Neural progenitor cell (in vitro differentiated cells): Measurements from ENCODE around the gene GDPD4. TPM values are rescaled to one million over a fixed set of nuclear protein-coding genes. Genes with fewer than 3 reads are reported as not detected.

Experiments used
- DNase-seq: peaks from one replicate; pipeline ENCODE4 v3.0.0-alpha.2; 2016; ENCODE audit warnings: low spot score
- H2AFZ ChIP-seq: fragments of 200-600 bp; sonication (generic); replicated peaks from 2 replicates; pipeline ENCODE4 v1.6.1; 2016; ENCODE audit warnings: antibody characterized with exemption
- H3F3A ChIP-seq: fragments of 200-600 bp; sonication (generic); 2 replicates; pipeline ENCODE4 v1.6.1; 2016; ENCODE audit warnings: antibody characterized with exemption, low read depth
- H3K27ac ChIP-seq: fragments of 200-600 bp; sonication (generic); 2 replicates; pipeline ENCODE4 v1.5.1; 2016; ENCODE audit warnings: mild to moderate bottlenecking
- H3K27me3 ChIP-seq: fragments of 200-600 bp; sonication (generic); 2 replicates; pipeline ENCODE4 v1.6.1; 2016; ENCODE audit warnings: mild to moderate bottlenecking, moderate library complexity
- H3K36me3 ChIP-seq: fragments of 200-600 bp; sonication (generic); 2 replicates; pipeline ENCODE4 v1.5.1; 2016
- H3K4me1 ChIP-seq: fragments of 200-600 bp; sonication (generic); 2 replicates; pipeline ENCODE4 v1.6.1; 2016; ENCODE audit warnings: mixed run types
- H3K4me2 ChIP-seq: fragments of 200-600 bp; sonication (generic); 2 replicates; pipeline ENCODE4 v1.6.1; 2016
- H3K4me3 ChIP-seq: fragments of 200-600 bp; sonication (generic); 2 replicates; pipeline ENCODE4 v1.5.1; 2016
- H3K79me2 ChIP-seq: fragments of 200-600 bp; sonication (generic); 2 replicates; pipeline ENCODE4 v1.6.1; 2016; ENCODE audit warnings: low read depth
- H3K9ac ChIP-seq: fragments of 200-600 bp; sonication (generic); 2 replicates; pipeline ENCODE4 v1.6.1; 2016
- H3K9me3 ChIP-seq: fragments of 200-600 bp; sonication (generic); 2 replicates; pipeline ENCODE4 v1.5.1; 2016; ENCODE audit warnings: low read depth
- H4K20me1 ChIP-seq: fragments of 200-600 bp; sonication (generic); 2 replicates; pipeline ENCODE4 v1.6.1; 2016; ENCODE audit warnings: low read depth
- H3K27ac Mint-ChIP-seq: 3 replicates; pipeline ENCODE4 v1.8.0; 2021; ENCODE audit warnings: mixed read lengths
- H3K27me3 Mint-ChIP-seq: 2 replicates; pipeline ENCODE4 v1.8.0; 2022; ENCODE audit warnings: low read depth, mild to moderate bottlenecking, inconsistent platforms, moderate library complexity, mixed read lengths; ENCODE audit not compliant: insufficient read depth
- H3K36me3 Mint-ChIP-seq: 3 replicates; pipeline ENCODE4 v1.8.0; 2021; ENCODE audit warnings: mixed read lengths
- H3K4me1 Mint-ChIP-seq: 3 replicates; pipeline ENCODE4 v1.8.0; 2021; ENCODE audit warnings: mixed read lengths
- H3K4me3 Mint-ChIP-seq: 3 replicates; pipeline ENCODE4 v1.8.0; 2021; ENCODE audit warnings: mild to moderate bottlenecking, moderate library complexity, mixed read lengths
- H3K9me3 Mint-ChIP-seq: 3 replicates; pipeline ENCODE4 v1.8.0; 2020; ENCODE audit warnings: mixed read lengths
- CTCF ChIP-seq: fragments of 200-600 bp; sonication (generic); IDR thresholded peaks from 2 replicates; pipeline ENCODE4 v1.5.1; 2017; ENCODE audit warnings: antibody characterized with exemption, mild to moderate bottlenecking
- EZH2 ChIP-seq: fragments of 200-600 bp; sonication (generic); IDR thresholded peaks from 2 replicates; pipeline ENCODE4 v1.6.1; 2017; ENCODE audit warnings: antibody characterized with exemption, mild to moderate bottlenecking, moderate library complexity
- EZH2phosphoT487 ChIP-seq: fragments of 200-600 bp; sonication (generic); IDR thresholded peaks from 2 replicates; pipeline ENCODE4 v1.6.1; 2017; ENCODE audit warnings: antibody characterized with exemption
- total RNA-seq: library from RNA; depleted of rRNA; stranded (reverse); fragments of >200 nt; gene quantifications from 2 replicates; pipeline ENCODE4 v1.2.3, GENCODE V29; 2015; ENCODE audit warnings: low replicate concordance

GDPD4 gene
- total RNA-seq, 1 donor from 2014 or later: not detected

- Histone ChIP-seq H3K4me3 (no peak overlapping the region), H2AFZ (no peak overlapping the region), H3K4me2 (no peak overlapping the region), H3K36me3 (no peaks in the 10 kb centered on the region), H3K9ac (no peak overlapping the region), H4K20me1 (no peaks in the 10 kb centered on the region), H3K4me1 (no peaks in the 10 kb centered on the region), H3K27me3 (no peaks in the 10 kb centered on the region), H3K9me3 (no peaks in the 10 kb centered on the region), H3F3A (no peaks in the 10 kb centered on the region), H3K79me2 (no peaks in the 10 kb centered on the region), H3K27ac (no peak overlapping the region)
- DNase-seq: peak; percentile 85
- H3K27me3 Mint-ChIP-seq: no peaks in the 10 kb centered on the region
- peak overlapping the region; percentile 75 for H3K27ac Mint-ChIP-seq
- no peaks in the 10 kb centered on the region for H3K9me3 Mint-ChIP-seq
- H3K36me3 Mint-ChIP-seq: no peaks in the 10 kb centered on the region
- TF ChIP-seq CTCF: peak; percentile 95
- no peak for TF ChIP-seq EZH2phosphoT487
- H3K4me1 Mint-ChIP-seq: peaks cover 3% of the 10 kb centered on the region
- H3K4me3 Mint-ChIP-seq: no peak overlapping the region
Measured at GRCh38 chr11:77187776-77188632, 113.5 kb downstream of the GDPD4 start.

GRCh38 chr11:77187111-77187750 is 114.3 kb downstream of the GDPD4 start:
- Mint-ChIP-seq H3K9me3 (no peaks in the 10 kb centered on the region), H3K36me3 (no peaks in the 10 kb centered on the region), H3K27me3 (no peaks in the 10 kb centered on the region), H3K4me1 (peaks cover 3% of the 10 kb centered on the region), H3K27ac (no peak overlapping the region), H3K4me3 (no peak overlapping the region)
- H3K79me2 ChIP-seq: no peaks in the 10 kb centered on the region
- H3K27me3 ChIP-seq: no peaks in the 10 kb centered on the region
- no peaks in the 10 kb centered on the region for H3K36me3 ChIP-seq
- H3K4me2 ChIP-seq: no peak overlapping the region
- no peak overlapping the region for H3K4me3 ChIP-seq
- no peaks in the 10 kb centered on the region for H3F3A ChIP-seq
- DNase-seq: no peak
- H3K27ac ChIP-seq: no peak overlapping the region
- no peaks in the 10 kb centered on the region for H3K9me3 ChIP-seq
- H4K20me1 ChIP-seq: no peaks in the 10 kb centered on the region
- no peak overlapping the region for H3K9ac ChIP-seq
- no peaks in the 10 kb centered on the region for H3K4me1 ChIP-seq
- H2AFZ ChIP-seq: no peak overlapping the region
- TF ChIP-seq EZH2phosphoT487: no peak
- TF ChIP-seq EZH2: no peak
- TF ChIP-seq CTCF: no peak

- Mint-ChIP-seq H3K27ac (no peak overlapping the region), H3K9me3 (no peaks in the 10 kb centered on the region), H3K36me3 (no peaks in the 10 kb centered on the region), H3K4me3 (no peak overlapping the region), H3K27me3 (no peaks in the 10 kb centered on the region), H3K4me1 (peaks cover 3% of the 10 kb centered on the region)
- no peaks in the 10 kb centered on the region for H3F3A ChIP-seq
- H2AFZ ChIP-seq: no peak overlapping the region
- H3K9ac ChIP-seq: no peak overlapping the region
- no peaks in the 10 kb centered on the region for H4K20me1 ChIP-seq
- no peak for TF ChIP-seq EZH2phosphoT487
- no peak for TF ChIP-seq CTCF
- TF ChIP-seq EZH2: no peak
- H3K27me3 ChIP-seq: no peaks in the 10 kb centered on the region
- H3K4me3 ChIP-seq: no peak overlapping the region
- H3K36me3 ChIP-seq: no peaks in the 10 kb centered on the region
- H3K9me3 ChIP-seq: no peaks in the 10 kb centered on the region
- no peak overlapping the region for H3K27ac ChIP-seq
- no peak overlapping the region for H3K4me2 ChIP-seq
- H3K79me2 ChIP-seq: no peaks in the 10 kb centered on the region
- DNase-seq: no peak
- H3K4me1 ChIP-seq: no peaks in the 10 kb centered on the region
Measured at GRCh38 chr11:77186302-77186701, 115.2 kb downstream of the GDPD4 start.
